ENCODE measurements around the gene NEK10. TPM values are rescaled to one million over a fixed set of nuclear protein-coding genes. Genes with fewer than 3 reads are reported as not detected.

Gene NEK10
- total and polyA plus RNA-seq, 12 donors: 0.16 to 4.8 (median 0.65) TPM

DNA sequence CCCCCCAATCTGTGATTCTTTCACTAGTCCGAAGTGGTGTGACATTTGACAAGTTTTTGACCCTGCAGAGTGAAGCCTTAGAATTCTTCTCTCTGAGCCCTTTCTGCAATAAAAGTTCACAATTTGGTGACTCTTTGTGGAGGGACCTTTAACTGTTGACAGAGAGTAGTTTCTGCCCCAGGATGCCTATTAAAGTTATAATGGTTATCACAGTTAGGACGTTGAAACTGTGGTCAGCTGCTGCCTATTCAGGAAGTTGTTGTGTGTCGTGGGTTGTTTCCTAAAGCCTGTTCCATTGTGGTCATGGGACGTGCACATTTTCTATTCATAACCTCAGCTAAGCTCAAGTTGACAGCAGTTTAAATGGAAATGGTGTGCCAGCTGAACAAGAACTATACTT, 274.5 kb downstream of the NEK10 start:
- intact Hi-C loops (cut with DNase I): no loop called here
- Histone ChIP-seq H3K9me3 (replicated peaks in 1 of 3) (no peaks in the 10 kb centered on the region), H3K36me3 (replicated peaks in 1 of 2) (no peaks in the 10 kb centered on the region), H3K4me3 (no peak overlapping the region), H3K27me3 (no peaks in the 10 kb centered on the region), H3K4me1 (replicated peaks in 1 of 2) (no peaks in the 10 kb centered on the region), H3K27ac (no peak overlapping the region)
- DNase-seq: no peak
- WGBS, 4 donors: 34 to 39% (median 36%) methylated on average over 4 of the region's 4 CpGs
- TF ChIP-seq, protein P1, sequence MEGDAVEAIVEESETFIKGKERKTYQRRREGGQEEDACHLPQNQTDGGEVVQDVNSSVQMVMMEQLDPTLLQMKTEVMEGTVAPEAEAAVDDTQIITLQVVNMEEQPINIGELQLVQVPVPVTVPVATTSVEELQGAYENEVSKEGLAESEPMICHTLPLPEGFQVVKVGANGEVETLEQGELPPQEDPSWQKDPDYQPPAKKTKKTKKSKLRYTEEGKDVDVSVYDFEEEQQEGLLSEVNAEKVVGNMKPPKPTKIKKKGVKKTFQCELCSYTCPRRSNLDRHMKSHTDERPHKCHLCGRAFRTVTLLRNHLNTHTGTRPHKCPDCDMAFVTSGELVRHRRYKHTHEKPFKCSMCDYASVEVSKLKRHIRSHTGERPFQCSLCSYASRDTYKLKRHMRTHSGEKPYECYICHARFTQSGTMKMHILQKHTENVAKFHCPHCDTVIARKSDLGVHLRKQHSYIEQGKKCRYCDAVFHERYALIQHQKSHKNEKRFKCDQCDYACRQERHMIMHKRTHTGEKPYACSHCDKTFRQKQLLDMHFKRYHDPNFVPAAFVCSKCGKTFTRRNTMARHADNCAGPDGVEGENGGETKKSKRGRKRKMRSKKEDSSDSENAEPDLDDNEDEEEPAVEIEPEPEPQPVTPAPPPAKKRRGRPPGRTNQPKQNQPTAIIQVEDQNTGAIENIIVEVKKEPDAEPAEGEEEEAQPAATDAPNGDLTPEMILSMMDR (IDR thresholded peaks at IDR 0.05): no peak
- TF ChIP-seq POLR2A (IDR thresholded peaks at IDR 0.05): no peak

DNA sequence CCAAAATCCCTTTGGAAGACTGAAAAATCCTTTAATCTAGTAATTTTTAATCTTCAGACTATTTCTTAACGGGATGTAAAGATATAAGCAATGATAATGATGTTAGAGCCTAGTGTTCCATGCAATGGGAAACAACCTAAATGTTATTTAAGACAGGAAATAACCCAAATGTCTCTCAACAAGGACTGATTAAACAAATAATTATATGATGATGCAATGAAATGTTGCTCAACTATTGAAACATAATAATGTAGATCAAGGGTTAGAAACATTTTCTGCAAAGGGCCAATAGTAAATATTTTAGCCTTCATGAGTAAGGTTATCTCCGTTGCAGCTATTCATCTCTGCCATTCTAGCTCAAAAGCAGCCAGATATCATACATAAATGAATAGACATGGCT, 275.4 kb downstream of the NEK10 start:
- H3K4me1 ChIP-seq (replicated peaks in 1 of 2): no peaks in the 10 kb centered on the region
- H3K36me3 ChIP-seq (replicated peaks in 1 of 2): no peaks in the 10 kb centered on the region
- no peak overlapping the region for H3K4me3 ChIP-seq
- DNase-seq: no peak
- H3K9me3 ChIP-seq (replicated peaks in 1 of 3): no peaks in the 10 kb centered on the region
- intact Hi-C loops (cut with DNase I): no loop called here
- 39 to 45% (median 41%) methylated on average over 2 of the region's 2 CpGs for WGBS, 4 donors
- no peaks in the 10 kb centered on the region for H3K27me3 ChIP-seq
- TF ChIP-seq, protein P1 (IDR thresholded peaks at IDR 0.05): no peak
- no peak for TF ChIP-seq POLR2A (IDR thresholded peaks at IDR 0.05)
- H3K27ac ChIP-seq: no peak overlapping the region

DNA sequence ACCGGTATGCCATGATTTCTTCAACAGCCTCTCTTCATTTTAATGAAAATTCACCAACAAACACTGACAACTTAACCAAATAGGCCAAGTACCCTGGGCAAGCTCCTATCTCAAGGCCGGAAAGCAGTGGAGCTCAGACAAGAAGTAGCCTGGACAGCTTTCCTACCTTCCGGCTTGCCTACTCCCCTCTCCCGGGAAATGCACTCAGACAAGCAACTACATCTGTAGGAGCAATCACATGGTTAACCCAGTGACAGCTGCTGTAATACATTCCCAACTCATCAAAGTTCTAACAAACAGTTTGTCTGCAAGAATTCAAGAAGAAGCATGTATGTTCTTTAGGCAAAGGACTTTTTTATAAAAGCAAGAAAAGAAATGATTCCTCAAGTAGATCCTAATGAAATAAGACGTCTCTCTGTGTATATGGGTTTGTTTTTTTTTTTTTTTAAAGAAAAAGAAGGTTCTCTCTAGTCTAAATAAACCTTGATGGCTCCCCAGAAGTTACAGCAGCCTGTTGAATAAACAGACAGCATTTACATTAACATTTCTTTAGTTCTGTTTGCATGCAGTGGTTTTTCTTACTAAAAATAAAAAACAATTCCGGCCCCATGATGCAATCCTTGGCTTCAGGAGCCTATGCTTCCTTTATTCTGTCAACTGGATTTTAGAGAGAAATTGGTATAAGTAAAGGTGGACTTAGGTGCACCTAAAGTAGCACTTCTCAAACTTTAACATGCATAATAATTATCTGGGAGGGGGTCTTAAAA, 278.7 kb downstream of the NEK10 start:
- Histone ChIP-seq H3K9me3 (replicated peaks in 1 of 3) (no peaks in the 10 kb centered on the region), H3K4me1 (replicated peaks in 1 of 2) (no peaks in the 10 kb centered on the region), H3K27ac (no peak overlapping the region), H3K27me3 (no peaks in the 10 kb centered on the region), H3K36me3 (replicated peaks in 1 of 2) (no peaks in the 10 kb centered on the region), H3K4me3 (no peak overlapping the region)
- TF ChIP-seq, protein P1 (IDR thresholded peaks at IDR 0.05): no peak
- no peak for TF ChIP-seq POLR2A (IDR thresholded peaks at IDR 0.05)
- DNase-seq: no peak
- WGBS, 4 donors: 70 to 80% (median 79%) methylated on average over 6 of the region's 6 CpGs
- intact Hi-C loops (cut with DNase I): no loop called here

- intact Hi-C loops (cut with DNase I): no loop called here
- no peak overlapping the region for H3K27ac ChIP-seq
- H3K9me3 ChIP-seq (replicated peaks in 1 of 3): no peaks in the 10 kb centered on the region
- H3K4me1 ChIP-seq (replicated peaks in 1 of 2): no peaks in the 10 kb centered on the region
- no peak for DNase-seq
- no peaks in the 10 kb centered on the region for H3K27me3 ChIP-seq
- WGBS, 4 donors: 71 to 87% (median 74%) methylated on average over 1 of the region's 1 CpG
- no peak overlapping the region for H3K4me3 ChIP-seq
- TF ChIP-seq, protein P1 (IDR thresholded peaks at IDR 0.05): no peak
- TF ChIP-seq POLR2A (IDR thresholded peaks at IDR 0.05): no peak
- no peaks in the 10 kb centered on the region for H3K36me3 ChIP-seq (replicated peaks in 1 of 2)
Observed at GRCh38 chr3:27089645-27090044, 279.5 kb downstream of the NEK10 start.

All from adrenal gland (tissue), 12 donors.